HepG2 (cell line): ENCODE data around the gene EFS. TPM values are rescaled to one million over a fixed set of nuclear protein-coding genes. Genes with fewer than 3 reads are reported as not detected.
"Not testable (repeated sequence)": the region's sequence is repeated elsewhere in the genome, so short reads cannot be mapped to it uniquely, and the experiment has no call there.

Source experiments
- ATAC-seq: fragments of 200-7000 bp; cut with Tn5 transposase; 3 replicates; pipeline ENCODE4 v1.9.1; 2020; ENCODE audit warnings: mild to moderate bottlenecking, moderate library complexity
- BruUV-seq: library from RNA; stranded (reverse); fragments of 400-500 nt; replicated peaks from 2 replicates; lab custom pipeline; 2021; lab: Mats Ljungman, UMichigan
- CTCF ChIA-PET: fragments of 300-600 bp; formaldehyde crosslinking; extraction: SDS; loops from one replicate; lab custom pipeline; 2021; ENCODE audit warnings: low total read pairs, inconsistent platforms, low intra/inter-chr PET ratio; lab: Yijun Ruan, JAX
- POLR2A ChIA-PET: fragments of 350-600 bp; sonication (Branson Sonifier 250); formaldehyde crosslinking; loops from one replicate; lab custom pipeline; 2020; ENCODE audit warnings: antibody characterized with exemption, inconsistent platforms; lab: Yijun Ruan, JAX
- DNase-seq: peaks from one replicate; pipeline ENCODE4 v3.0.0-alpha.2; 2015; ENCODE audit warnings: low spot score
- FAIRE-seq: peaks from 3 replicates; lab custom pipeline; 2011; peaks lifted over from hg19 to GRCh38; lab: Jason Lieb, UNC
- H2AFZ ChIP-seq: one replicate; pipeline ENCODE4 v1.6.1; 2011; ENCODE audit warnings: low read length, inconsistent platforms
- H3K27ac ChIP-seq: fragments of 300-600 bp; 3 replicates; pipeline ENCODE4 v1.8.0; 2011; ENCODE audit warnings: mixed run types, mild to moderate bottlenecking, mixed read lengths, low read length, inconsistent platforms; ENCODE audit not compliant: insufficient read depth; ENCODE audit errors: extremely low read length
- H3K27me3 ChIP-seq, 2 experiments: fragments of 200-600 bp in 1 of 2; 2 replicates in 1 of 2; 3 replicates in 1 of 2; pipeline versions ENCODE4 v1.6.0 to v1.8.0; 2011; ENCODE audit warnings: low read length in 2 of 2, mild to moderate bottlenecking in 2 of 2, moderate library complexity in 2 of 2, inconsistent platforms in 1 of 2; ENCODE audit not compliant: insufficient read depth in 2 of 2, control insufficient read depth in 1 of 2
- H3K36me3 ChIP-seq, 2 experiments: fragments of 200-600 bp in 1 of 2; replicated peaks in 1 of 2; 2 replicates in 1 of 2; 3 replicates in 1 of 2; pipeline versions ENCODE4 v1.5.1 to v1.8.0; 2011; ENCODE audit warnings: low read length in 2 of 2, inconsistent platforms in 1 of 2; ENCODE audit not compliant: insufficient read depth in 2 of 2, control insufficient read depth in 1 of 2
- H3K4me1 ChIP-seq: 2 replicates; pipeline ENCODE4 v1.5.1; 2012; ENCODE audit warnings: low read length, inconsistent platforms; ENCODE audit not compliant: insufficient read depth
- H3K4me2 ChIP-seq: 2 replicates; pipeline ENCODE4 v1.6.0; 2011; ENCODE audit warnings: low read depth, low read length, inconsistent platforms
- H3K4me3 ChIP-seq, 3 experiments: fragments of 200-600 bp in 1 of 3; sonication (generic), shearing (Covaris generic) in 1 of 3; replicated peaks in 1 of 3; 2 replicates each; pipeline ENCODE4 v1.5.1; 2011 to 2016; ENCODE audit warnings: low read length in 3 of 3, inconsistent platforms in 2 of 3, low read depth in 2 of 3, mild to moderate bottlenecking in 2 of 3, control low read depth in 1 of 3, mixed read lengths in 1 of 3; ENCODE audit not compliant: insufficient read depth in 1 of 3
- H3K79me2 ChIP-seq: one replicate; pipeline ENCODE4 v1.6.1; 2011; ENCODE audit warnings: low read length, inconsistent platforms; ENCODE audit not compliant: insufficient read depth
- H3K9ac ChIP-seq: 2 replicates; pipeline ENCODE4 v1.6.0; 2011; ENCODE audit warnings: mild to moderate bottlenecking, low read depth, low read length, inconsistent platforms; ENCODE audit not compliant: insufficient read depth
- H3K9me3 ChIP-seq: 2 replicates; pipeline ENCODE4 v1.5.1; 2012; ENCODE audit warnings: mild to moderate bottlenecking, low read length
- H4K20me1 ChIP-seq: 2 replicates; pipeline ENCODE4 v1.6.0; 2011; ENCODE audit warnings: inconsistent platforms, mild to moderate bottlenecking, low read length, moderate library complexity; ENCODE audit not compliant: insufficient read depth
- CHD4 ChIP-seq: fragments of 200-600 bp; sonication (generic); IDR thresholded peaks from 2 replicates; pipeline ENCODE4 v1.7.0; 2017; ENCODE audit warnings: mild to moderate bottlenecking, low read length, borderline replicate concordance
- EZH2 ChIP-seq: conservative IDR thresholded peaks from 2 replicates; pipeline ENCODE4 v1.6.1; 2012; ENCODE audit warnings: mild to moderate bottlenecking, low read depth, low read length, moderate library complexity
- NRL ChIP-seq: sonication (generic); formaldehyde crosslinking; IDR thresholded peaks from 2 replicates; pipeline ENCODE4 v1.5.0; 2020; ENCODE audit warnings: missing genetic modification reagents, mild to moderate bottlenecking, moderate library complexity, borderline replicate concordance
- SRSF1 ChIP-seq: fragments of 200-400 bp; formaldehyde crosslinking; optimal IDR thresholded peaks from 2 replicates; pipeline ENCODE3; 2017; ENCODE audit warnings: mild to moderate bottlenecking, low read depth, low read length, moderate library complexity
- ZNF629 ChIP-seq: sonication (generic); formaldehyde crosslinking; conservative IDR thresholded peaks from 2 replicates; pipeline ENCODE4 v1.5.0; 2020; ENCODE audit warnings: missing genetic modification reagents
- ZNF687 ChIP-seq: sonication (generic); formaldehyde crosslinking; IDR thresholded peaks from 2 replicates; pipeline ENCODE4 v1.5.1; 2020; ENCODE audit warnings: mild to moderate bottlenecking, missing genetic modification reagents, moderate library complexity
- ZNF749 ChIP-seq: sonication (generic); formaldehyde crosslinking; IDR thresholded peaks from 2 replicates; pipeline ENCODE4 v1.8.0; 2022; ENCODE audit warnings: mild to moderate bottlenecking, missing genetic modification reagents, moderate library complexity, borderline replicate concordance
- WGBS: methylation state at CpG from one replicate; pipeline ENCODE4 v1.1.6; 2017; ENCODE audit warnings: low lambda C conversion rate; 5-methylcytosine and 5-hydroxymethylcytosine counted together
- in situ Hi-C: cut with HindIII; loops from 2 replicates; pipeline ENCODE4 v1.10.0; 2017; ENCODE audit warnings: low pct_unique_long_range_greater_than_20kb; ENCODE audit not compliant: extremely low pct_ligation_motif_present
- intact Hi-C: fragments of 100-400 bp; cut with micrococcal nuclease; formaldehyde crosslinking; loops from one replicate; pipeline ENCODE4 v1.10.0; 2022; ENCODE audit not compliant: unreplicated experiment
- polyA plus RNA-seq, 8 experiments: library from polyadenylated mRNA; depleted of rRNA in 3 of 8; stranded (reverse) in 7 of 8; unstranded in 1 of 8; fragments of >200 nt; fragmentation: Illumina TruSeq in 4 of 8; extraction: Trizol in 4 of 8; gene quantifications; 2 replicates each; pipeline versions ENCODE4 v1.2.1 to v1.2.3, GENCODE V29; 2011 to 2016; ENCODE audit warnings: low read depth in 4 of 8, missing spikeins in 1 of 8, mixed read lengths in 1 of 8; ENCODE audit not compliant: insufficient read depth in 1 of 8
- total RNA-seq, 5 experiments: library from RNA; depleted of rRNA; stranded (reverse); fragments of >200 nt; fragmentation: Illumina TruSeq; extraction: Trizol; gene quantifications; 2 replicates each; pipeline ENCODE4 v1.2.3, GENCODE V29; 2016; ENCODE audit warnings: low read depth in 1 of 5
- TF ChIP-seq, protein P1 (sequence below): sonication (generic); formaldehyde crosslinking; IDR thresholded peaks from 2 replicates; pipeline ENCODE4 v1.4.0; 2020; ENCODE audit warnings: mild to moderate bottlenecking, low read depth, missing genetic modification reagents

The EFS gene
- total and polyA plus RNA-seq, 2 of the 13 experiments (the other 11 are each of a cell fraction or from before 2014, with no cell fraction given): not detected

GRCh38 chr14:23386999-23387398, 22.0 kb upstream of the EFS start:
- ChIA-PET POLR2A (no interaction called here), CTCF (no interaction called here)
- TF ChIP-seq, protein P1, sequence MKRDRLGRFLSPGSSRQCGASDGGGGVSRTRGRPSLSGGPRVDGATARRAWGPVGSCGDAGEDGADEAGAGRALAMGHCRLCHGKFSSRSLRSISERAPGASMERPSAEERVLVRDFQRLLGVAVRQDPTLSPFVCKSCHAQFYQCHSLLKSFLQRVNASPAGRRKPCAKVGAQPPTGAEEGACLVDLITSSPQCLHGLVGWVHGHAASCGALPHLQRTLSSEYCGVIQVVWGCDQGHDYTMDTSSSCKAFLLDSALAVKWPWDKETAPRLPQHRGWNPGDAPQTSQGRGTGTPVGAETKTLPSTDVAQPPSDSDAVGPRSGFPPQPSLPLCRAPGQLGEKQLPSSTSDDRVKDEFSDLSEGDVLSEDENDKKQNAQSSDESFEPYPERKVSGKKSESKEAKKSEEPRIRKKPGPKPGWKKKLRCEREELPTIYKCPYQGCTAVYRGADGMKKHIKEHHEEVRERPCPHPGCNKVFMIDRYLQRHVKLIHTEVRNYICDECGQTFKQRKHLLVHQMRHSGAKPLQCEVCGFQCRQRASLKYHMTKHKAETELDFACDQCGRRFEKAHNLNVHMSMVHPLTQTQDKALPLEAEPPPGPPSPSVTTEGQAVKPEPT (CRISPR knock-in tag): no peak
- peak; percentile 77 for TF ChIP-seq ZNF629
- TF ChIP-seq ZNF749 (CRISPR knock-in tag): 0 out of 2 replicates have a peak, but pooled peaks have one; percentile 33
- TF ChIP-seq SRSF1: no peak
- peak; percentile 59; the same call in 1 of the 2 replicates for TF ChIP-seq CHD4
- H3K9ac ChIP-seq: no peak overlapping the region
- no peaks in the 10 kb centered on the region for H4K20me1 ChIP-seq
- in situ Hi-C loops (no loop called here), intact Hi-C loops (no loop called here)
- FAIRE-seq: no peak
- no peaks in the 10 kb centered on the region for H3K79me2 ChIP-seq
- peaks cover 29 to 92% of the 10 kb centered on the region in 2 experiments for H3K27me3 ChIP-seq
- no peak overlapping the region for H2AFZ ChIP-seq
- H3K4me1 ChIP-seq: no peaks in the 10 kb centered on the region
- 18% methylated on average over 1 of the region's 1 CpG for WGBS
- H3K4me3 ChIP-seq: no peak overlapping the region
- no peak overlapping the region for H3K27ac ChIP-seq
- no peaks in the 10 kb centered on the region for H3K9me3 ChIP-seq
- no peaks in the 10 kb centered on the region for H3K36me3 ChIP-seq
- BruUV-seq: no TSS peak
- DNase-seq: no peak
- no peak overlapping the region for H3K4me2 ChIP-seq
- ATAC-seq: no peak

- H3K9me3 ChIP-seq, in situ Hi-C loops, H3K4me1 ChIP-seq, H3K27ac ChIP-seq, CTCF ChIA-PET, BruUV-seq, FAIRE-seq, H3K79me2 ChIP-seq, ATAC-seq, H2AFZ ChIP-seq, intact Hi-C loops, H4K20me1 ChIP-seq: not testable (repeated sequence)
- Histone ChIP-seq H3K4me2 (peak overlapping the region; percentile 30; the same call in 1 of the 2 replicates), H3K27me3 (peaks cover 29 to 92% of the 10 kb centered on the region in 2 experiments), H3K4me3 (peak overlapping the region in 1 of 3 experiments; percentile 35; a peak in 1 of 6 replicates)
- 32% methylated on average over 17 of the region's 17 CpGs for WGBS
- POLR2A ChIA-PET: interaction anchor here (2.0 kb wide), 1 partner anchor 65 kb away, joined by 7 read pairs; the partner anchor contains the start of gene PABPN1
- peak; percentile 75; the same call in 1 of the 2 replicates for TF ChIP-seq EZH2
- TF ChIP-seq ZNF687 (CRISPR knock-in tag): peak; percentile 19
- 0 out of 2 replicates have a peak, but pooled peaks have one; percentile 29 for TF ChIP-seq NRL (CRISPR knock-in tag)
- TF ChIP-seq, all 625 proteins: peak for 3; not testable (repeated sequence) for 622
- not testable (repeated sequence) for H3K36me3 ChIP-seq, H3K9ac ChIP-seq, DNase-seq
These were observed 21.3 kb upstream of the EFS start for GRCh38 chr14:23386266-23386657.
